Measurements from ENCODE around the gene ZNF860.

ZNF860 gene

DNA sequence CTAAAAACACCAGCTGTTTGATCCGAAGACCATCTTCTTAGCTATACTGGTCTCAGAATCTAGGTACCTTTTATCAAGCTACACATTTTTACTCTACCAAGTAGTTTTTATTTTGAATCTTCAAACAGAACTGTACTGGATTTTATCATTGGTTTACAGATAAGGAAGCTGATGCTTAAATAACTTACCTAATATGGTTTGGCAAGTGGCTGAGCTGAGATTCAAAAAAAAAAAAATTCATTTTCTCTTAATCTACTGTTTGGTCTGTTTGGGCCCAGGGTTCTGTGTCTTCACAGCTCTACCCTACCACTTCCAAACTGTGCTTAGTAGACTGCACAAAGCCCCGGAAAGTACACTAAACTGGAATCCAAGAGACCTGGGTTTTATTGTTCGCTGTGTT is 35.7 kb downstream of the ZNF860 start:
- H3K27ac Mint-ChIP-seq, result no peak overlapping the region
- peaks cover 10% of the 10 kb centered on the region for H3K4me1 Mint-ChIP-seq
- TF ChIP-seq, protein P1, sequence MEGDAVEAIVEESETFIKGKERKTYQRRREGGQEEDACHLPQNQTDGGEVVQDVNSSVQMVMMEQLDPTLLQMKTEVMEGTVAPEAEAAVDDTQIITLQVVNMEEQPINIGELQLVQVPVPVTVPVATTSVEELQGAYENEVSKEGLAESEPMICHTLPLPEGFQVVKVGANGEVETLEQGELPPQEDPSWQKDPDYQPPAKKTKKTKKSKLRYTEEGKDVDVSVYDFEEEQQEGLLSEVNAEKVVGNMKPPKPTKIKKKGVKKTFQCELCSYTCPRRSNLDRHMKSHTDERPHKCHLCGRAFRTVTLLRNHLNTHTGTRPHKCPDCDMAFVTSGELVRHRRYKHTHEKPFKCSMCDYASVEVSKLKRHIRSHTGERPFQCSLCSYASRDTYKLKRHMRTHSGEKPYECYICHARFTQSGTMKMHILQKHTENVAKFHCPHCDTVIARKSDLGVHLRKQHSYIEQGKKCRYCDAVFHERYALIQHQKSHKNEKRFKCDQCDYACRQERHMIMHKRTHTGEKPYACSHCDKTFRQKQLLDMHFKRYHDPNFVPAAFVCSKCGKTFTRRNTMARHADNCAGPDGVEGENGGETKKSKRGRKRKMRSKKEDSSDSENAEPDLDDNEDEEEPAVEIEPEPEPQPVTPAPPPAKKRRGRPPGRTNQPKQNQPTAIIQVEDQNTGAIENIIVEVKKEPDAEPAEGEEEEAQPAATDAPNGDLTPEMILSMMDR (IDR thresholded peaks at IDR 0.05), result no peak
- peaks cover 9% of the 10 kb centered on the region for H3K27me3 Mint-ChIP-seq (ENCODE audit: low read depth, poor library complexity)
- H3K4me3 Mint-ChIP-seq, result no peak overlapping the region
- DNase-seq, result no peak
- peaks cover 22% of the 10 kb centered on the region for H3K9me3 Mint-ChIP-seq
- no peaks in the 10 kb centered on the region for H3K36me3 Mint-ChIP-seq (ENCODE audit: low read depth)

DNA sequence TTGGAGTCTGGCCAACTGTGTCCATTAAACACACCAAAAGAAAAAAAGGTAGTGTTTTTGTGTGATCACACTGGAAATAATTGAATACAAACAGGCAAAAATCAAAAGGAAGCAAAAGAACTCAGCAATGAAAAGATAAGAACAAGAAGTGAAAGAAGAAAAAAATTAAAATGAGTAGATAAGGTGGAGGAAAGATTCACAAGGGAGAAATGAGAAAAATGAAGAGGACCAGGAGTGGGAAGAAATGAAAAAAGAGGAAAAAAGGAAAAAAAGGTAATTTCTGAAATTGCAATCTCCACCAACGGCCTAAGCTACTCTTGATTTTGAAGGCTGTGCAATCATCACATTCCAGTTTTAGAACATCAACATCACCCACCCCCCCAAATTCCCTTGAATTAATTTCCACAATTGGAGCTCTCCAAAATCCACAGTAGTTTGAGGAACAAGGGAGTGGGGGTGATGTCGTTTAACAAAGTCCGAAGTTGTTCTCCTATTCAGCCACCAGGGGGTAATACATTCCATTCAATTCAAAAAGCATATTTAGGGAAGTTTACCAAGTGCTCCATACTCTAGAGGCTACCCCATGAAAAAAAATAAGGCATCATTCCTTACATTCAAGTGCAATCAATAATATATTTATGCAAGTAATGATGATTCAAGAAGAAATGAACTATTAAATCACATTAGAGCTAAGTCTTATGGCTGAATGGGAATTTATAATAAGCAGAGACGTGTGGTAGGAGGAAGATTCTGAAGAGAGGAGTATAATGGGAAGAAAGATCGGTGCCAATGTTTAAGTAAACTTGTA is 37.4 kb downstream of the ZNF860 start:
- Mint-ChIP-seq H3K4me3 (no peak overlapping the region), H3K9me3 (peaks cover 13% of the 10 kb centered on the region), H3K36me3 (ENCODE audit: low read depth) (no peaks in the 10 kb centered on the region), H3K27ac (no peak overlapping the region), H3K27me3 (ENCODE audit: low read depth, poor library complexity) (peaks cover 5% of the 10 kb centered on the region), H3K4me1 (peaks cover 10% of the 10 kb centered on the region)
- DNase-seq, result no peak
- TF ChIP-seq, protein P1 (IDR thresholded peaks at IDR 0.05), result peak; percentile 68

DNA sequence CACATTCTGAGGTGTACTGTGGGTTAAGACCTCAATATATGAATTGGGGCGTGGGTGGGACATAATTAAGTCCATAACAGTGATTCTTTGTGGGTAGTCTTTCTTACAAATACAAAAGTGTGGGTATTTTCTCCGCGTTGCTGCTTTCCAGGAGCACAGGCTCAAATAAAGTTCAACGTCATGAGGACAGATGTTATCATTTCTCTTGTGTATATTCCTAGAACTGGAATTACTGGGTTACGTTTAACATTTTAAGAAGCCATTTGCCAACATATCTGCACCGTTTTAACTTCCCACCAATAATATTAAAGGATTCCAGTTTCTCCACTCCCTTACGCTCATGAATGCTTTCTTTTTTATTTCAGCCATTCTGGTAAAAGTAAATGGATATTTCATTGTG is 39.6 kb downstream of the ZNF860 start:
- H3K4me1 Mint-ChIP-seq, result peaks cover 10% of the 10 kb centered on the region
- H3K9me3 Mint-ChIP-seq, result peaks cover 6% of the 10 kb centered on the region
- H3K36me3 Mint-ChIP-seq (ENCODE audit: low read depth), result no peaks in the 10 kb centered on the region
- TF ChIP-seq, protein P1 (IDR thresholded peaks at IDR 0.05), result no peak
- no peak for DNase-seq
- H3K27ac Mint-ChIP-seq, result no peak overlapping the region
- H3K27me3 Mint-ChIP-seq (ENCODE audit: low read depth, poor library complexity), result peaks cover 5% of the 10 kb centered on the region
- H3K4me3 Mint-ChIP-seq, result no peak overlapping the region

DNA sequence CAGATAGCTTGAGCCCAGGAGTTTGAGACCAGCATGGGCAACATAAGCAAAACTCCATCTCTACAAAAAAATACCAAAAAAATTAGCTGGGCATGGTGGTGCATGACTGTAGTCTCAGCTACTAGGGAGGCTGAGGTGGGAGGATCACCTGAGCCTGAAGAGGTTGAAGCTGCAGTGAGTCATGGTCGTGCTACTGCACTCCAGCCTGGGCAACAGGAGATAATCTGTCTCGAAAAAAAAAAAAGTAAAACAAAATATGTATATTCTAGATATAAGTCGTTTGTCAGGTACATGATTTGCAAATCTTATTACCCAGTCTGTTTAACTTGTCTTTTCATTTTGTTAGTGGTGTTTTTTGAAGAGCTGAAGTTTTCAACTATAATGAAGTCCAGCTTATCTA is 40.2 kb downstream of the ZNF860 start:
- TF ChIP-seq, protein P1 (IDR thresholded peaks at IDR 0.05), result no peak
- Mint-ChIP-seq H3K4me3 (no peak overlapping the region), H3K9me3 (no peaks in the 10 kb centered on the region), H3K27me3 (ENCODE audit: low read depth, poor library complexity) (peaks cover 5% of the 10 kb centered on the region), H3K27ac (no peak overlapping the region), H3K4me1 (peaks cover 10% of the 10 kb centered on the region), H3K36me3 (ENCODE audit: low read depth) (no peaks in the 10 kb centered on the region)
- no peak for DNase-seq

DNA sequence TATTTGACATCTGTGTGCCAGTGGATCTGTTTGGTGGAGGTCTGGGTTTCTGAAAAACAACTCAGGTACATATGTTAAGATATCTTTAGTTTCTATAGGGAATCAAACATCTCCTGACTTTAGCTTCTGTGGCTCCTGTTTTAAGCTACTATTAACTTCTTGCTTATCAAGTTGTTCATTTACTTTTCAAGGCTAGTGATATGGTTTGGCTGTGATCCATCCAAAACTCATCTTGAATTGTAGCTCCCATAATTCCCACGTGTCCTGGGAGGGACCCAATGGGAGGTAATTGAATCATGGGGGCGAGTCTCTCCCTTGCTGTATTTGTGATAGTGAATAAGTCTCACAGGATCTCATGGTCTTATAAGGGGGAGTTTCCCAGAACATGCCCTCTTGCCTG is 41.4 kb downstream of the ZNF860 start:
- Mint-ChIP-seq H3K27ac (no peak overlapping the region), H3K4me3 (no peak overlapping the region), H3K27me3 (ENCODE audit: low read depth, poor library complexity) (peaks cover 5% of the 10 kb centered on the region), H3K4me1 (peaks cover 10% of the 10 kb centered on the region), H3K36me3 (ENCODE audit: low read depth) (no peaks in the 10 kb centered on the region), H3K9me3 (no peaks in the 10 kb centered on the region)
- TF ChIP-seq, protein P1 (IDR thresholded peaks at IDR 0.05), result no peak
- DNase-seq, result no peak

DNA sequence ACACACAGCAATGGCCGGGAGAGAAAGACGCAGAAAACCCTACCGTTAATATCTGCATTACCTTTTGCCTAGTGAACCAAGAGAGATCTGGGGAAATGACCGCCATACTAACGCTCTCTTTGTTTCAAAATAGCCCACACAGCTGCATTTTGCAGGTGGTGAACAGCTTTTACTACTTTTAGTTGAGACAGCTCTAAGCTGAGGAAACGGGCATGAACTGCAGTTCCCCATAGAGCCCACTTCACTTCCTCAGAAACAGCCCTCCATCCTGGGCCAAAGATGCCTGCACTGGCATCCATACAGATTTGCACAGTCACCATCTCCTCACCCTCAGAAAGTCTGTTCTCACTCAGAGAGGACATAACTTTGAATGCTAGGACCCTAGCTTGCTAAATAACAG is 45.0 kb downstream of the ZNF860 start:
- H3K9me3 Mint-ChIP-seq, result no peaks in the 10 kb centered on the region
- H3K4me1 Mint-ChIP-seq, result peaks cover 7% of the 10 kb centered on the region
- H3K27ac Mint-ChIP-seq, result no peak overlapping the region
- H3K4me3 Mint-ChIP-seq, result no peak overlapping the region
- DNase-seq, result no peak
- no peaks in the 10 kb centered on the region for H3K36me3 Mint-ChIP-seq (ENCODE audit: low read depth)
- H3K27me3 Mint-ChIP-seq (ENCODE audit: low read depth, poor library complexity), result no peaks in the 10 kb centered on the region
- TF ChIP-seq, protein P1 (IDR thresholded peaks at IDR 0.05), result no peak

Measured in nephron progenitor cell (in vitro differentiated cells).